Effector memory CD4-positive, alpha-beta T cell (primary cell): ENCODE data around the gene IRF2.

Experiments used
- DNase-seq, 3 donors: peaks; one replicate each; pipeline ENCODE4 v3.0.0-alpha.2; 2020
- H3K27ac ChIP-seq: 2 replicates; pipeline ENCODE4 v1.7.0; 2013; ENCODE audit warnings: mild to moderate bottlenecking, low read length, moderate library complexity; ENCODE audit not compliant: insufficient read depth, poor library complexity, severe bottlenecking
- H3K27me3 ChIP-seq: replicated peaks from 2 replicates; pipeline ENCODE4 v1.7.0; 2013; ENCODE audit warnings: mild to moderate bottlenecking, low read length; ENCODE audit not compliant: insufficient read depth, control insufficient read depth, poor library complexity, severe bottlenecking
- H3K36me3 ChIP-seq: 2 replicates; pipeline ENCODE4 v1.7.0; 2013; ENCODE audit warnings: mild to moderate bottlenecking, low read length, moderate library complexity; ENCODE audit not compliant: control insufficient read depth, insufficient read depth
- H3K4me1 ChIP-seq: 2 replicates; pipeline ENCODE4 v1.7.0; 2013; ENCODE audit warnings: low read length, mild to moderate bottlenecking; ENCODE audit not compliant: control insufficient read depth, insufficient read depth, poor library complexity, severe bottlenecking
- H3K4me3 ChIP-seq: 2 replicates; pipeline ENCODE4 v1.7.0; 2013; ENCODE audit warnings: low read length, low read depth, mild to moderate bottlenecking; ENCODE audit not compliant: insufficient read depth, poor library complexity, severe bottlenecking
- H3K9me3 ChIP-seq: 2 replicates; pipeline ENCODE4 v1.7.0; 2013; ENCODE audit warnings: mild to moderate bottlenecking, low read length, moderate library complexity; ENCODE audit not compliant: control insufficient read depth

IRF2 gene

GRCh38 chr4:184463158-184463557 lies 11.2 kb downstream of the IRF2 start:
- H3K4me1 ChIP-seq = peaks cover 13% of the 10 kb centered on the region
- H3K27ac ChIP-seq = no peak overlapping the region
- no peak for DNase-seq

GRCh38 chr4:184462724-184463123 lies 11.6 kb downstream of the IRF2 start:
- Histone ChIP-seq H3K9me3 (no peaks in the 10 kb centered on the region), H3K27ac (no peak overlapping the region), H3K4me3 (no peak overlapping the region), H3K27me3 (no peaks in the 10 kb centered on the region), H3K4me1 (peaks cover 13% of the 10 kb centered on the region), H3K36me3 (no peaks in the 10 kb centered on the region)
- no peak for DNase-seq

More at GRCh38 chr4:184463158-184463557, 11.2 kb downstream of the IRF2 start:
- H3K4me3 ChIP-seq = no peak overlapping the region
- H3K36me3 ChIP-seq = no peaks in the 10 kb centered on the region
- no peaks in the 10 kb centered on the region for H3K27me3 ChIP-seq
- no peaks in the 10 kb centered on the region for H3K9me3 ChIP-seq

GRCh38 chr4:184461711-184462441 lies 12.5 kb downstream of the IRF2 start:
- Histone ChIP-seq H3K4me1 (peaks cover 13% of the 10 kb centered on the region), H3K36me3 (no peaks in the 10 kb centered on the region), H3K27me3 (no peaks in the 10 kb centered on the region), H3K4me3 (no peak overlapping the region), H3K27ac (peak overlapping the region; percentile 3), H3K9me3 (no peaks in the 10 kb centered on the region)
- DNase-seq = no peak

- peaks cover 13% of the 10 kb centered on the region for H3K4me1 ChIP-seq
- no peak overlapping the region for H3K4me3 ChIP-seq
- no peaks in the 10 kb centered on the region for H3K9me3 ChIP-seq
- no peaks in the 10 kb centered on the region for H3K36me3 ChIP-seq
- no peak overlapping the region for H3K27ac ChIP-seq
- DNase-seq = no peak
- no peaks in the 10 kb centered on the region for H3K27me3 ChIP-seq
These were observed 13.7 kb downstream of the IRF2 start for GRCh38 chr4:184460499-184461285.

GRCh38 chr4:184459413-184459812 lies 14.9 kb downstream of the IRF2 start:
- no peak for DNase-seq
- Histone ChIP-seq H3K36me3 (no peaks in the 10 kb centered on the region), H3K27me3 (no peaks in the 10 kb centered on the region), H3K4me1 (peaks cover 13% of the 10 kb centered on the region), H3K27ac (peak overlapping the region; percentile 29), H3K9me3 (no peaks in the 10 kb centered on the region), H3K4me3 (no peak overlapping the region)

GRCh38 chr4:184457535-184458249 lies 16.7 kb downstream of the IRF2 start:
- no peaks in the 10 kb centered on the region for H3K36me3 ChIP-seq
- no peaks in the 10 kb centered on the region for H3K27me3 ChIP-seq
- H3K4me3 ChIP-seq = no peak overlapping the region
- DNase-seq = no peak
- H3K4me1 ChIP-seq = peaks cover 17% of the 10 kb centered on the region
- no peaks in the 10 kb centered on the region for H3K9me3 ChIP-seq
- no peak overlapping the region for H3K27ac ChIP-seq

- no peak for DNase-seq
- Histone ChIP-seq H3K36me3 (no peaks in the 10 kb centered on the region), H3K4me1 (peaks cover 17% of the 10 kb centered on the region), H3K4me3 (no peak overlapping the region), H3K27ac (no peak overlapping the region), H3K27me3 (no peaks in the 10 kb centered on the region), H3K9me3 (no peaks in the 10 kb centered on the region)
These were observed 18.0 kb downstream of the IRF2 start for GRCh38 chr4:184456337-184456736.

GRCh38 chr4:184455299-184455698 lies 19.1 kb downstream of the IRF2 start:
- no peaks in the 10 kb centered on the region for H3K9me3 ChIP-seq
- no peak overlapping the region for H3K27ac ChIP-seq
- no peaks in the 10 kb centered on the region for H3K27me3 ChIP-seq
- no peak overlapping the region for H3K4me3 ChIP-seq
- H3K36me3 ChIP-seq = no peaks in the 10 kb centered on the region
- DNase-seq = no peak
- peaks cover 7% of the 10 kb centered on the region for H3K4me1 ChIP-seq

GRCh38 chr4:184453365-184454160 lies 20.8 kb downstream of the IRF2 start:
- peak in 1 of 3 donors; percentile 9 for DNase-seq
- Histone ChIP-seq H3K27ac (peak overlapping the region; percentile 61), H3K4me1 (peaks cover 8% of the 10 kb centered on the region)

More at GRCh38 chr4:184453365-184454160, 20.8 kb downstream of the IRF2 start:
- H3K36me3 ChIP-seq = no peaks in the 10 kb centered on the region
- H3K27me3 ChIP-seq = no peaks in the 10 kb centered on the region
- H3K4me3 ChIP-seq = no peak overlapping the region
- no peaks in the 10 kb centered on the region for H3K9me3 ChIP-seq
